GM21717 (cell line): Measurements from ENCODE around the gene IFT122.

ENCODE experiments used
- ATAC-seq: cut with Tn5 transposase; IDR thresholded peaks from one replicate; pipeline ENCODE4 v1.9.1; 2021; ENCODE audit warnings: mild to moderate bottlenecking, moderate library complexity; ENCODE audit not compliant: unreplicated experiment

The IFT122 gene

DNA sequence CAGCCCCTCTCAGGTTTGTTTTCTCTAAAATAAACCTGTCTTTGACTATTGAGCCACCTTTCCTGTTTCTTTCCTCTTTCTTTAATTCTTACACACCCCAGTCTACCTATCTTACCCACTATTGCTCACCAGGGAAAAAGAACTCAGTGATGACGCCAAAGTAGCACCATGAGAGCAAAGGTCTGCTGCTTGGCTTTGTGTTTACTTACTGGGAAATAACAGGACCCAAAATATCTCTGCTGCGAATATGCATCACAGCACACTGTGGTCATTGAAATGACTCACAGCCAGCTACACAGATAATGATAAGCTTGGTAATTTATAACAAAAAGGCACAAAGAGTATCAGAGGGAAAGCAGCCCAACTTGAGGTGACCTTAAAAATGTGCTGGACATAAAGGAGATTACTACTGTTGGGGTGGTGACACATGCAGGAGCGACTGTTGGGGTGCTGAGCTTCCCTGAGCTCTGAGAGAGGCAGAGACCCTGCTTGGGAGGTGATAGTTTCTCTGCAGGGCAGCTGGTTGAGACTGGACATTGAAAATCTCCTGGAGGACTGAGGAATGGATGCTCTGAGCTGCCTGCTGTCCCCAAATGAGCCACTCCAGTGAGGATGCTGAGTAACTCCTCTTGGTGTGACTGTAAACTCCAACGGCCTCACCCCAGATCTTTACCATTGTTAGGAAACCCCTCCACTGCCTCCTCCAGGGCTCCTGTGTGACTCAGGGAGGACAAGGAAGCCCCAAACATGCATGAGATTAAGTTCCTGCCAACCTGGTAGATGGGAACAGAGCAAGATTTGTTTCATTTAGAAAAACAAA is 26.1 kb upstream of the IFT122 start:
- ATAC-seq = peak; percentile 56

DNA sequence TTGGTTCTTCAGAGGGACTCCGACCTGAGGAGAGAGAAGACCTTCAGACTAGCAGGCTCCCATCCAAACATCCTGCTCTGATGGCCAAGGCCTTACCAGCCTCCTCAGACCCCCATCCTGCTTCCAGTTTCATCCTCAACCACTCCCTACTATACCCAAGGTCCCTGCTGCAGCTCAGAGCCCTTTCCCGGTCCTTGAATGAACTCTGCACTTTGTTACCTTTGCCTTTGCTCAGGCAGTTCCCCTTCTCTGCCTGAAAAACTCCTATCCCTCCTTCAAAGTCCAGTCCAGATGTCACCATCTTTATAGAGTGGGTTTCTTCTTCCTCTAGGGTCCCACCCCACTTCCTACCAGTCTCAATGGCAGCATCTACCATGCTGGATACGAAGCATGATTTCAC is 24.6 kb upstream of the IFT122 start:
- ATAC-seq = no peak

DNA sequence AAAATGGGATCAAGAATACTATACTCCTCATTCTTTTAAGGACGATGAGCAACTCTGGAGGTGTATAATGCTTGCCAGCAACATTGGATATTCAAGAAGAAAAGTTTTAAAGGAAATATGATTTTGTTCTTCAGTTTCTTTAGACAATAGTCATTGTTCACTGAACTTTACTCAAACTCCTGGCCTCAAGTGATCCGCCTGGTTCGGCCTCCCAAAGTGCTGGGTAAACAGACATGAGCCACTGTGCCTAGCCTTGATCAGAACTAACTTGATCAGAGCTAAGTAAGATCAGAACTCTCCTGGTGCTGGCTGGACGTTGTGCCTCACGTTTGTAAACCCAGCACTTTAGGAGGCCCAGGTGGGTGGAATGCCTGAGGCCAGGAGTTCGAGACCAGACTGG is 24.2 kb upstream of the IFT122 start:
- no peak for ATAC-seq

DNA sequence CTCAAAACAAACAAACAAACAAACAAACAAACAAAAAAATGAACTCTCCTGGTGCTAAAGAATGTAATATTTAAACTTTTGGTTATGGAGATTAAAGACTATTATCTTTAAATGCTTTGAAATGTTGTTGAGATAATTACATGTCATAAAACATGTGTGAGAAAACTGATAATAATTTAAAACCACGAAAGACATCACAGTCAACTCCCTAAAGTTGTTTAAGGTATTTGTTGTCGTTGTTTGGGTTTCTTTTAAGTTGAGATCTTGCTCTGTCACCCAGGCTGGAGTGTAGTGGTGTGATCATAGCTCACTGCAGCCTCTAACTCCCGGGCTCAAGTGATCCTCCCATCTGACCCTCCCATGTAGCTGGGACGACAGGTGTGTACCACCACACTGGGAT is 23.6 kb upstream of the IFT122 start:
- no peak for ATAC-seq

DNA sequence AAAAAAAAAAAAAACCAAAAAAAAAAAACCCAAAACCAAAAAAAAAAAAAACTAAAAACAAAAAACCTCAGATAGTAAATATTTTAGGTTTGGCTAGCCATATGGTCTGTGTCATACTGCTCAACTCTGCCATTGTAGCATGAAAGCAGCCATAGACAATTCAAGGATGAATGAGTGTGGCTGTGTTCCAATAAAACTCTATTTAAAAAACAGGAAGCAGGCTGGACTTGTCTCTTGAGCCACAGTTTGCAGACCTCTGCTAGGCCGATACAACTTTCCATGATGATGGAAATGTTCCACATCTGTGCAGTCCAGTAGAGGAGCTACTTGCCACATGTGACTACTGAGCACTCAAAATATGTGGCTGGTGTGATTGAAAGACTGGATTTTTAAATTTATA is 22.7 kb upstream of the IFT122 start:
- ATAC-seq = no peak

- no peak for ATAC-seq
Observed at GRCh38 chr3:129418041-129418973, 21.7 kb upstream of the IFT122 start.

- no peak for ATAC-seq
Observed at GRCh38 chr3:129419476-129419875, 20.5 kb upstream of the IFT122 start.

GRCh38 chr3:129421236-129421883 is 18.7 kb upstream of the IFT122 start:
- ATAC-seq = no peak

GRCh38 chr3:129421988-129422745 is 17.9 kb upstream of the IFT122 start:
- no peak for ATAC-seq

DNA sequence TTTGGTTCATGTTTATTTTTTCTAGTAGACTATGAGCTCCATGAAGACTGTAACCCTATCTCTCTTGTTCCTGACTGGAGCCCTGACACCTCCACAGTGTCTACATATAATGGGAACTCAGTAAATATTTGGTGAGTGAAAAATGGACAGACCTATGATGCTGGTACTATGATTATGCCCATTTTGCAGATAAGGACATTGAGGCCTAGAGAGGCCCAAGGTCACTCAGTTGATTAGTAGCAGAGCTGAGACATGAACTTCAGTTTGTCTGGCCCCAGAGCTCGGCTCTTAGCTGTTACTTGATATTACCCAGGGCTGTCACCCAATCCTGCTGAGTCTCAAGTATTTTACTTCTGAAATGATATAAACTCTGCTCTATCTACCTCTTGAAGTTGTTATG is 17.1 kb upstream of the IFT122 start:
- ATAC-seq = no peak

- ATAC-seq = no peak
Observed at GRCh38 chr3:129424185-129424841, 15.7 kb upstream of the IFT122 start.

DNA sequence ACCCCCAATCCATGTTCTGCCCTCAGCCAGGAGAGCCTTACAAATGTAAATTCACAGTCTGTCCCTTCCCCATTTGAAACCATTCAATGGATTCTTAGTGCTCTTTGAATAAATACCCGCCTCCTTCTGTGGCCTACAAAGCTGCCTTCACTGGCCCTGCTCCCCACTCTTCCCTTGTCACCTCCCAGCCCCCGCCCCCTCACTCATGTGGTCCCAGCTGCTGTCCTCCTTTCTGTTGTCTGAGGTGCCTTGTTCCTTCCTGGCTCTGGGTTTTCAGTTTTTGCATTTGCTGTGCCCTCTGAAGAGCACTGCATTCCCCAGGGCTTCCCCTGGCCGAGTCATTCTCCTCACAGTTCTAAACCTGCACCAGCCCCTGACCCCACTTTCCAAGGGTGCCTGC is 14.8 kb upstream of the IFT122 start:
- no peak for ATAC-seq

DNA sequence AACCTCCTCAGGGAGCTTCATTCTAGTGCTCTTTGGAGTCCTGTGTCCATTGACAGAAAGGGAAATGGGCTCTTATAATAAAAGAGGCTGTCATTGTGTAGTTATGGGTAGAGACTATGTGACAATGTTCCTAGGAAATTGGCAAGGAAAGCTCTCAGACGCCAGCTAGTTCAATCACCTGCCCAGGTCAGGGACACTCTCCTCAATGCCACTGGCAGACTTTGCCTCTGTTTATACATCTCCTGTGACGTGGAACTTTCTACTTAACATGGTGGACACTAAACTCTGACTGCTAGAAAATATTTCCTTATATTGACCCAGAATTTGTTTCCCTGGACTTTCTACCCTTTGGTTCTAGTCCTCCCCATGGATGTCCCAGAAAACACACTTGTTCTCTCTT is 14.4 kb upstream of the IFT122 start:
- ATAC-seq = no peak

DNA sequence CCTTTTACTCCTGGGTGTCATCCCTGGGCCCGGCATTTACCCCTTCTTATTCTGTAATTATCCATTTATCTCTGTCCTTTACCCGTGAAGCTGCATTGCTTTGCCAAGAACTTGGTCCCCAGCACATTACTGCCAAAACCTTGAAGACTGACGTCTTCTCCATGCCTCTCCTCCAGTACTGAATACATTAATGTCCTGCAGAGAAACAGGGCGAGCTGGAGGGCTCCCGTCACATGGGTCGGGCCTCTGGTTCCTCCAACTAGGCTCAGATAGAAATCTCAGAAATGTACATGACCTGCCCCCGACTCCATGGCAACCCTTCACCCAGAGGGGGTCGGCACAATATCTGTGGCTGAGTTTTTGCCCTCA is 12.0 kb upstream of the IFT122 start:
- no peak for ATAC-seq

- peak; percentile 66 for ATAC-seq
Observed at GRCh38 chr3:129428376-129429079, 11.5 kb upstream of the IFT122 start, which contains the start of gene EFCAB12. TSS of gene EFCAB12 (minus strand) at chr3:129428636. CDS start at chr3:129428488, 148 bp downstream.

DNA sequence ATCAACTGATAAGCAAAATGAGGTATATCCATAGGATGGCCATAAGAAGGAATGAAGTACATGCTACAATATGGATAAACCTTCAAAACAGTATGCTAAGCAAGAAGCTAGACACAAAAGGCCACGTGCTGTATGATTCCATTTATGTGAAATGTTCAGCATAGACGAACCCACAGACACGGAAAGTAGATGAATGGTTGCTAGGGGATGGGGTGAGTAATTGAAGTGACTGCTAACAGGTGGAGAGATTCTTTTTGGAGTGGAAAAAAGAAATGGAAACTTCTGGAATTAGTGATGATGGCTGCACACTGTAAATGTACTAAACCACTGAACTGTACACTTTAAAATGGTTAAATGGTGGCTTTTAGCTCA is 11.0 kb upstream of the IFT122 start:
- no peak for ATAC-seq

GRCh38 chr3:129429602-129430001 is 10.4 kb upstream of the IFT122 start:
- no peak for ATAC-seq

DNA sequence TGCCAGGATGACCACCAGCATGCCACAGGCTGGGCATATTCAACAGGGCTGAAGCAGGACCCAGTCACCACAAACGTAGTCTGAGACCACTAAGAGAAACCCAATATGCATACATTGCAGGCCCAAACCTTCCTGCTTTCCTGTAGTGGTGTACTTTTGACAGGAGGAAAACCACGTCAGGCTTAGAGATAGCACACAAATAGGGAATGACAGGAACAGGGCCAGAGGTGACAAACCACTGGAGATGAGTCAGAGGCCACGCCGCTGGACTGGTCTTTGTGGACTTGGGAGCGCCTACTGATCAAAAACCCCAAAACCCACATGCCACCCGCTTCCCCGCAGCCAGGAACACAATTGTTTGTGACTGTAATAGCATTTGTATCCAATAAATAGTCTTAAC is 8.0 kb upstream of the IFT122 start:
- no peak for ATAC-seq

DNA sequence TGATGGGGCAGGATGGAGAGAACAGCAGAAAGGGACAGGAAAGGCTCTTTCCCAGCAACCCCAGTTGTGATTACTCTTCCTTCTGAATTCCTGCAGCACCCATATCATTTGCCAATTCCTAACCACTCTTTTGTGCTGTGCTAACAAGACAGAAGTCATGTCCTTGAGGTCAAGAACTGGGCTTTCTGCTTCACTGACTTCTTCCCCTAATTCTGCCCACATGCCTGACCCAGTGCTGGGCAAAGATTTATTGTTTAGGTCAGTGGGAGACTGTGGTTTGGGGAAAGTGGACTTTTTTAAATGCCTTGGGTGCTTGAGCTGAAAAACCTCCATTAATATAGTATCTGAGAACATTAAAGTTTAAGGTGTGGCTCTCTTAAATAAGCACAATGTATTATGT is 7.4 kb upstream of the IFT122 start:
- no peak for ATAC-seq

DNA sequence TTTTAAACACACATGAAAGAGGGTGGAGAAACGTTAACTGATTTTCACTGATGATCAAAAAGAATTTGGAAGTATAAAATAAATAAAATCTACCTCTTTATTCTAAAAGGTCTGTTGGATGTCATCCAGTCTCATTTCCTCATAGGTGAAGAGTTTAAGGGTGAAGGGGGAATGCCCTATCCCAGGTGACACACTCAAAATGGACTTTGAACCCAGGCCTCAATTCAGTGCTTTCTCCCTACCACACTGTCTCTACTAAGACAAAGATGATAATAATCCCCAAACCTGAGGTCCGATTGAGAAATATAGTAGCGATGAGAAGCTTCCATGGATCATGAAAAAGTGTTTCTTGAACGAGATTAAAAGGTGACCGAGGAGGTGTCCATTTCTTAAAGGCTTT is 6.5 kb upstream of the IFT122 start:
- ATAC-seq = no peak
